Muscle of back (tissue), 11 donors: ENCODE measurements around the gene PDCD10. TPM values are rescaled to one million over a fixed set of nuclear protein-coding genes. Genes with fewer than 3 reads are reported as not detected.
A peak's percentile ranks its signal among the peaks of the same experiment; 100 is the strongest.

Experiments
- DNase-seq, 3 donors: peaks; one replicate each; pipeline versions ENCODE4 v3.0.0 to v3.0.0-alpha.2; 2013
- polyA plus RNA-seq, 10 donors: library from polyadenylated mRNA; unstranded; fragments of 120-200 nt; gene quantifications; one replicate each; pipeline ENCODE4 v1.2.1, GENCODE V29; 2013; ENCODE audit not compliant: insufficient read length in 10 of 10

PDCD10 gene
- polyA plus RNA-seq, 10 donors = 28.9 to 45.4 (median 37.1) TPM

- DNase-seq = peak in 1 of 3 donors; percentile 4
These were observed 1.6 kb upstream of the PDCD10 start for GRCh38 chr3:167736264-167736787.

DNA sequence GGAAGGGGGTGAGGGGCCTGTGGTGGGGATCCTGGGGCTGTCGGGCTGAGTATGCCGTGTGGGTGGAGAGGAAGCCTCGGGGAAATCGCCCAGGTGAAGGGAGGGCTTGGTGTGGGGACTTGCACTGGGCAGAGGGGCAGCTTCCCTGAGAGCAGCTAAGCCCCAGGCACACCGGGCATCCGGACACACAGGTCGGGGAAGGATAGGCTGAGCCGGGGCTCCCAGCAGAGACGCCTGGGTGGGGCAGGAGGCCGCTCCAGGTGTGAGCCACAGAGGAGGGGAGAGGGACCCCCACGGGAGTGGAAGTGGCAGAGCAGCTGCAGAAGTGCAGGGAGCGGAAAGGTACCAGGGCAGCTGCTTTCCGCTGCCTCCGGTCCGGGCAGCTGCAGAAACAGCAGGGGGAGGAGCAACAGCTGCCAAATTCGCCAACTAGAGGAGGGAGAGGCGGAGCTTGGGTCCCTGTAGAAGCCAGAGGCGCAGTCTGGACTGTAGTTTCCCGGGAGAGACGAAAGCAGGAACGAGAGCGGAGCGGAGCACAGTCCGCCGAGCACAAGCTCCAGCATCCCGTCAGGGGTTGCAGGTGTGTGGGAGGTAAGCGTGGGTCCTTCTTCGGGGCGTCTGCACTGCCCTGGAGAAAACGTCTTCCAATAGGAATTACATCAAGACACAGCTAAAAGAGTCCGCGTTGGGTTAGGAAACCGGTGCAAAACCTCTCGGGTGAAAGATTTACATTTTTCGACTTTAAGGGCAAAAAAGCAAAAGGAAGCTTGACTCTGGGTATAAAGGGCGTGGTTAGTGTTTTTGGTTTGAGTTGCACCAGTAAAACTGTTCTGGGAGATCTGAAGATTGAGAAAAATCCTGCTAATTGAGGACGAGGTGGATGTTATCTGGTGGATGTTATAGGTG, 794 bp upstream of the PDCD10 start, which contains the start of gene SERPINI1:
Gene SERPINI1, plus strand, starts transcription at position 489 of the 906 bp plus-strand sequence. CDS start 53,408 bp downstream, outside the sequence.
- DNase-seq = peak; percentile 81 to 94 (median 86)

GRCh38 chr3:167733961-167734497, 663 bp downstream of the PDCD10 start:
- peak in 1 of 3 donors; percentile 4 for DNase-seq

DNA sequence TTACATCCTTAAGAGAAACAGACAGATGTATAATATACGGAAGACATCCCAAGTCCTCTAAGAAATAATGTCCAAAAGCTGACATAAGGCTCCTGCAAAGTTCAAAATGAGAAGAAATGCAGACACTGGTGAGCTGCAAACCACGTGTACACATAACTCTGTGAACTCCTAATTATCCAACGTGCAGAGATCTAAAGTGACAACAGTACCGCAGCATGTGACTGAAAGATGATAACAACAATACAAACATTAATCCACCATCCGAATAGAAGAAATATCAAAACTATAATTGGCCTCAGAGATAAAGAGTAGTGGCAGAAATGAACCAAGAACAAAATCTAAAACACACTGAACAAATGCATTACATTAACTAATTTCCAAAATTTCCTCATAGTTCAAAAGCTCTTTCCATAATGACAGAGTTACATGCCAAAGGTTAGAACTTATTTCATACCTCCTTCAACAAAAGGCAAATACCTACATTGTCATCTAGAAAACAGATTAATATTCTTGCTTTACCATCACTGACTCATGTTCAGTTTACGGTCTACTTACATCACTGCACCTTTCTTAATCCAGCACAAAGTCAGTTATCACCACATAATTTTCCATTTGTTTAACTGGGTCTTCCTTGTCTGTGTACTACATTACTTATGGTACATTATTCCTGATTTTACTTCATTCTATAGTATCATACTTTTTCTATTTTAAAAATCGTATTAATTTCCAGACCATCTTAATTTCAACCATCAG, 2.2 kb downstream of the PDCD10 start:
- no peak for DNase-seq

DNA sequence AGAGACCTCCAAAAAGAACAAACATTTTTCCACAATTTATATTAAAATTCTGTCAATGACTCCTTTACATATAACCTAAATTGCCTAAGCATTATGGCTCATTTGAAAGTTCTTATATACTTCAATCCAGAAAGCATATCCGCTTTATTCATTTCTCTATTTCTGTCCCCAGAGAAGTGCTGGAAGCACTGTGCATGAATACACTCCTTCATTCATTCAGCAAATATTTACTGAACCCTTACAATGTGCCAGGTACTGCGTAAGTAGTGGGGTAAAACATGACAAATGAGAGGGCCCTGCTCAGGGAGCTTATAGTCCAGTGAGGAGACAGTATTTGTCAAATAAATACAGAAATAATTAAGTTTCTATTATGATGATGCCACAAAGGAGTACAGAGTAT, 3.3 kb downstream of the PDCD10 start:
- DNase-seq = no peak

DNA sequence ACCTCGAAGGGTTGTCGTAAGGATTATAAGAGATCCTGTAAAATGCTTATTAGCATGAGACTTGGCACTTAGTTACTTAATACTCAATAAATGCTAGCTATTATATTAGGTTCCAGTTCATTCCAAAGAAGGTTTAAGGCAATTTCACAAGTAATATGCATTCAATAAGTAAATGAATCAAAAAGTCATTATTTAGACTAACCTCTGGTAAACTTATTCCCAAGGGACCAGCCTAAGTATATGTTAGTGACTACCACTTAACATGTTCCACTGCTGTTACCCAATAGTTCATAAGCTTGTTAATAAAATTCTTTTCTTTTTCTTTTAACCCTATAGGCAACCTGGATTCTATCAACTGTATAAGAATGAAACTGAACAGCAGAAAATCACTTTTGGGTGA, 5.1 kb downstream of the PDCD10 start:
- DNase-seq = no peak

DNA sequence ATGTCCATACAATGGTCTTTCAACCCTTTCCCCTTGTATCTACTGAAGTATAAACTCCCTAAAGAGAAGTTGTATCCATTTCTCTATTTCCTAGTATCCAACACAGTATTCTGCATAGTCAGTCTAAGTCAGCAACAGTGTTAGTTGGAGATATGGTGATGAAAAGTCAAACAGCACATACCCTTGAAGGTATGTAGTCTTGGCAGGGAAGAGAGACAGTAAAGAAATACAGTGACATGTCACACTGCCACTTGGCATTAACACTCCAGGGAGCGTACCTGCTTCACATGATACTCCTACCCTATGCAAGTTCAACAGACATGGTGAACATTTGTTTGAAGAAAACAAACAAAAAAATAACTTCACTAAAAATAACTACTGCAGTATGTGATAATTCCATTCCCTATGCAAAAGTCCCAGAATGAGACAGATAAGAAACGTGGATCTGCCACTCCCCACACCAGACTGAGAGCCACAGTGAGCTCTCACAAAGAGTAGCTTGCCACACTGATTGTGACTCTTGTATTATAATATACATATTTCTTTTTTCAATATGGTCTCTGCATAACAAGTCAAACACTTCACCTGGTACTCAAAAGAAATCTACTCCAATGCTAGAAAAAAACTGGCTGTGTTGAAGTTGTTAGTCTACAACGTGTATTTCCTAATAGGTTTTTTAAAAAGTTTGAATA, 5.9 kb downstream of the PDCD10 start:
- no peak for DNase-seq

- peak in 1 of 3 donors; percentile 56 for DNase-seq
These were observed 6.5 kb downstream of the PDCD10 start for GRCh38 chr3:167728176-167728575.

- DNase-seq = no peak
These were observed 10.8 kb downstream of the PDCD10 start for GRCh38 chr3:167723872-167724271.

- DNase-seq = no peak
These were observed 11.6 kb downstream of the PDCD10 start for GRCh38 chr3:167723025-167723512.

DNA sequence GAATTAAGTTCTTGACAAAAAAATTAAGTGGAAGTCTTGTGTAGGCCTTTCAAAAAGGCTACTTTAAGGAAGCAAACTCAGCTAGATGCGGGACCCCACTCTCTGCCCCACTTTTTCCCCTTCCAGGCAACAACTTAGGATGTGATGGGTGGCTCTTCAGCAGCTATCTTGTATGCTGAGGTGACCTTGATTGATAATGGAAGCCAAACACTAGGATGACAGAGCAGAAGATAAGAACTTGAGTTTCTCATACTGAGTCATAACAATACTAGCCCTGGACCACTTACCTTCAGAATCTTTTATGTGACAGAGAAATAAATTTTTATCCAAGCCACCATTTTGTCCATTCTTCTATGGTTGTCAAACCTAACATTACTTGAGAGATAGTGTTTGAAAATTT, 16.1 kb downstream of the PDCD10 start:
- DNase-seq = no peak

GRCh38 chr3:167716920-167717319, 17.8 kb downstream of the PDCD10 start:
- DNase-seq = no peak

GRCh38 chr3:167714871-167715270, 19.8 kb downstream of the PDCD10 start:
- DNase-seq = no peak

- DNase-seq = no peak
These were observed 22.2 kb downstream of the PDCD10 start for GRCh38 chr3:167712445-167712844.

DNA sequence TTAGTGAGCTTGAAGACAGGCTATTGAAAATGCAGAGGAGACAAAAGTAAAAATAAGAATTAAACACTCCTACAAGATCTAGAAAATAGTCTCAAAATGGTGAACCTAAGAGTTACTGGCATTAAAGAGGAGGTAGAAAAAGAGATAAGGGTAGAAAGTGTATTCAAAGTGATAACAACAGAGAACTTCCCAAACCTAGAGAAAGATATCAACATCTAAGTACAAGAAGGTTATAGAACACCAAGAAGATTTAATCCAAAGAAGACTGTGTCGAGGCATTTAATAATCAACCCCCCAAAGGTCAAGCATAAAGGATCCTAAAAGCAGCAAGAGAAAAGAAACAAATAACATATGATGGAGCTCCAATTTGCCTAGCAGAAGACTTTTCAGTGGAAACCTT, 23.3 kb downstream of the PDCD10 start:
- no peak for DNase-seq

- DNase-seq = no peak
These were observed 24.1 kb downstream of the PDCD10 start for GRCh38 chr3:167710552-167710951.

DNA sequence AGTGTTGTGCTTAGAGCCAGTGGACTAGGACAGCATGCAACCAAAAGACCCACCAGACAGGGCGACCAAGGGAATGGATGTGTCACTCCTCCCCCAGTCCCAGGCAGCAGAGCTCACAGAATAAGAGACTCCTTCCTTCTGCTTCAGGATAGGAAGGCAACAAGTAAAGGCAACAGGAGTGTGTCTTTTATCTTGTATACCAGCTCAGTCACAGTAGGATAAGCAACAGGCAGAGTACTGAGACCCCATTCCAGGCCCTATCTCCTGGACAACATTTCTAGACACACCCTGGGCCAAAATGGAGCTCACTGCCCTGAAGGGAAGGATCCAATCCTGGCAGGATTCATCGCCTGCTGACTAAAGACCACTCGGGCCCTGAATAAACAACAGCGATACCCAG, 25.0 kb downstream of the PDCD10 start:
- no peak for DNase-seq

DNA sequence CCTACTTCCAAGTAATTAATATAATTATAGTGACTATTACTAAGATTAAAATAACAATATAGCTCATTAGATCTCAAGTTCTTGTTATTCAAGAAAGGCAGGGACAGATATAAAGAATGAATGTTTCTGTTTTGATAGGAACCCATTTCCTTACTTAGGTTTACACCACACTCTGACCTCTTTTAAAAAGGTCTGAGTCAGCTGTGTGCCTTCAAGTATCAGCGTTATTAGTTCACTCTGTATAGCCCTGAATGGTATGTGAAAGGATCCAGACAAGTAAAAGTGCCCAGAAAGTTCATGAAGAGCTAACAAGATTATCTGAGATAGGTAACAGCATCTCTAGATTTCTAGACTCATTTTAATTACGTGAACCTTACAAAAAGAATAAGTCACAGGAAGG, 28.9 kb downstream of the PDCD10 start:
- no peak for DNase-seq

DNA sequence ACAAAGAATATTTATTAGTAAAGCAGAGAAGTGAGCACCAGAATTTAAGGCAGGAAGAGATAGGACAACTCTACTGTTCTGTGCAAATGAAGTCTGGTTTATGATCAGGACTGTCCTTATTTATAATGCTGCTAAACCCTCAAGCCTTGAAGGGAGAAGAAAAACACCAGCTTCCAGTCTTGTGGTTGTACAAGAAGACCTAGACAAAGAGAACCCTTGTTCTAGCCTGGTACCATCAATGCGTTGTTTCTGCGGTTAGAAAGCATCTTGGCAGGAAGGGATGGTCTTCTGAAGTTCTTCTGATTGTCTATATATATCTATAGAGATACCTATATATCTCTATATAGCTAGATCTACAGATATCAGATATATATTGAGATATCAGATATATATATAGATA, 33.8 kb downstream of the PDCD10 start:
- DNase-seq = no peak

DNA sequence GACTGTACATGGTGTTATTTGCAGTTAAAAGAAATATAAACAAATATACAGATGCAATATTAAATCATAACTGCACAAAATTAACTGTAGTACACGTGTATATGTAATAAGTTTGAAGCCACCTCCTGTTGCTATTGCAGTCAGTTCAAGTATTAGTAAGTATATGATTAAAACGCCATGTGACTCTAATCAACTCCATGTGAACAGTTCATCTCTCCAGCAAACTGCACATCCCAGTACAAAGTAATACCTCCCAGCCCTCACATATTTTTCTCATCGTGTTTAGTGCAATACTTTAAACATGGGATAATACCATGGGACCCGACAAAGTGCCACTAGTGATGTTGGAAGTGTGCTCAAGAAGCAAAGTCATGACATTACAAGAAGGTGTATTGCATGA, 34.6 kb downstream of the PDCD10 start:
- DNase-seq = no peak

GRCh38 chr3:167694121-167694520, 40.6 kb downstream of the PDCD10 start:
- DNase-seq = no peak
